Neural progenitor cell (in vitro differentiated cells): ENCODE measurements around the gene ANKRD66.

Experiments
- CTCF ChIP-seq: fragments of 200-600 bp; sonication (generic); IDR thresholded peaks from 2 replicates; pipeline ENCODE4 v1.5.1; 2017; ENCODE audit warnings: antibody characterized with exemption, mild to moderate bottlenecking
- EZH2 ChIP-seq: fragments of 200-600 bp; sonication (generic); IDR thresholded peaks from 2 replicates; pipeline ENCODE4 v1.6.1; 2017; ENCODE audit warnings: antibody characterized with exemption, mild to moderate bottlenecking, moderate library complexity

DNA sequence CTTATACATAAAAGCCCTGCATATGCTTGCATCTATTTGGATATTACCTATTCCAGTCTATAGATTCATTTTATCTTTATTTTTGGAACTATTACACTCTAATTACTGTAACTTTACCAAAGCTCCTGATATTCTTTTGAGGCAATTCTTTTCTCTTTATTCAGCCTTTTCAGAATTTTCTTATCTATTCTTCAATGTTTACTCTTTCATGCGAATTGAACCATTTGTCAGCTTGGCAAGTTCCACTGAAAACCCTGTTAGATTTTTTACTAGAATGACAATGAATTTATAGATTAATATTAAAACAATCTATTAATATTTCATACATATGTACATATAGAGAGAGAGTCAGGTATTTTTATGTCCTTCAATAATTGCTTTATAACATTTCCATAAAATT is 45.9 kb downstream of the ANKRD66 start:
- TF ChIP-seq CTCF (no peak), EZH2 (no peak)
